Activated CD8-positive, alpha-beta memory T cell treated with anti-CD3 and anti-CD28 coated beads, Interleukin-2, amount 50 U/mL, for 1 hour (primary cell): ENCODE results near the gene DDX55.

Experiments used
- DNase-seq: peaks from one replicate; pipeline ENCODE4 v3.0.0-alpha.2; 2020; ENCODE audit errors: extremely low read depth

Gene DDX55

DNA sequence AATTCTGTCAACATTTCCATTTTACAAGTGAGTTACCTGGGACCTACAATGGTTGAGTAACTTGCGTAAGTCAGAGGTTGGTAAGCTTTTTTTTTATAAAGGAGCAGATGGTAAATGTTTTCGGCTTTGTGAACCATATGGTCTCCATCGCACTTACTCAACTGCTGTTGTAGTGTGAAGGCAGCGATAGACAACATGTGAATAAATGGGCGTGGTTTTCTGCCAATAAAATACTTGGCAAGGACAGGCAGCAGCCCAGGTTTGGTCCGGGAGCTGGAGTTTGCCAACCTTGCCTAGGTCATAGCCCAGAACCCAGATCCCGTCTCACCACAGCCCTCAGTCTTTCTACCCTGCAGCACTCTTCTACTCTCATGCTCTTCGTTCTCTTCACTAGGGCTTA lies 6.3 kb downstream of the DDX55 start:
- DNase-seq: no peak

DNA sequence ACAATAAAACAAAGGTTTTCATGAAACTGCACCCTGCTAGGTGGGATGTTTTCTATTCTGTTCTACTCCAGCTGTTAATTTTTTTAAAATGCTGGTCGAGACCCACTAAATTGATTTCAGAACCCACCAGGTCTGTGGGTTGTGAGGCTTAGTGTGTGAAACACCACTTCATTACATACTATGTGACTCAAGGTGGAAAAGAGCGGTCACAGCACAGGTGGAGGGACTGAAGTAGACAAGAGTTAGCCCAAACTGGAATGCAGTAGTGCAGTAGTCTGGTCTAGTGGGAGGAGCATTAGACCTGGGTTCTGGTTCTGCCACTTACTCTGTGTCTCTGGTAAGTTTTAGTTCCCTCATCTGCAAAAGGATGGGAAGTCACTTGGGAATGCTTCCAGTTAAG lies 12.2 kb downstream of the DDX55 start:
- DNase-seq: no peak

DNA sequence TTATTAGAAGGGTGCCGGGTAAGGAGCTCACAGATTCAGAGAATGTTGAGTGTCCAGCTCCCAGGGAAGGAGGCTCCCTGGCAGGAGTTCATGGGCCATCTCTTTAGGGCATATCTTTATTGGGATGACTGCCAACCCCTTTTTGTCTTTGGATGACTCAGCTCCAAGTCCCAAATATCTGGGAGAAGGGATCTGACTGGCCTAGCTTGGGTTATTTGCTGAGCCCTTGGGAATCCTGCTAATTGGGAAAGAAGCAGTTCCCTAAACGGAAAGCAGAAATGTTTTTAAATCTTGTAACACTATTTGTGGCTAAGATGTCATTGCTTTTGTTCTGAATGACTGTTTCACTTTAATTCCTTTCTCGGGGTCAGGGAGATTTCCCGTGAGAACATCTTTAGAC lies 12.6 kb downstream of the DDX55 start:
- no peak for DNase-seq

DNA sequence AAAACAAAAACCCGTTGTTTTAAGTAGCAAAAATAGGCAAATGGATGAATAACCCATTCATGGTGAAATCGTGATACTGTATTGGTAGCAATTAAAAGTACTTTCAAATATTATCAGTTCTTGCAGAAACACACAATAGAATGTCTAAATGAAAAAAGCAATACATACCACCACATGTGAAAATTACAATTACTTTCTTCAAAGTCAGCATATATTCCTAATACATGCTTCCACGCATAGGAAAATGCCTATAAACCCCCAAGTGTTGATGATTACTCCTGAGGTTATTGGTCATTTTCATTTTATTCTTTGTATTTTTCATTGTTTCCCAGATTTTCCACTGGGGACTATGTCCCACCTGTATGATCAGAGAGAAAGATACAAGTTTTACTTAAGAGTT lies 15.2 kb downstream of the DDX55 start:
- no peak for DNase-seq

DNA sequence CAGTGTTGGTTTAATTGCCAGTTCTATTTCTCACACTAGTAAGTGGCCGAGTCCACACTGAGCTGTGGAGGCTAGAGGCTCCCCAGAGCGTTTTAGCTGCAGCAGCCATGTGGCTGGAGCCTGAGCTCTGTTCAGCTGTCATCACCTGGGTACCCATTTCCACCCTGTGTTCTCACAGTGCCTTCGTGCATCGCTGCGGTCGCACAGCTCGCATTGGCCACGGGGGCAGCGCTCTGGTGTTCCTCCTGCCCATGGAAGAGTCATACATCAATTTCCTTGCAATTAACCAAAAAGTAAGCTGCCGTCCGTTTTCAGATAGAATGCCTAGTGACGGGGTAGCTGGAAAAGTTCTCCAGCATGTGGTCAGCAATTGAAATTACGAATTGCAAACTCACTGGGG lies 15.7 kb downstream of the DDX55 start:
- DNase-seq: no peak

DNA sequence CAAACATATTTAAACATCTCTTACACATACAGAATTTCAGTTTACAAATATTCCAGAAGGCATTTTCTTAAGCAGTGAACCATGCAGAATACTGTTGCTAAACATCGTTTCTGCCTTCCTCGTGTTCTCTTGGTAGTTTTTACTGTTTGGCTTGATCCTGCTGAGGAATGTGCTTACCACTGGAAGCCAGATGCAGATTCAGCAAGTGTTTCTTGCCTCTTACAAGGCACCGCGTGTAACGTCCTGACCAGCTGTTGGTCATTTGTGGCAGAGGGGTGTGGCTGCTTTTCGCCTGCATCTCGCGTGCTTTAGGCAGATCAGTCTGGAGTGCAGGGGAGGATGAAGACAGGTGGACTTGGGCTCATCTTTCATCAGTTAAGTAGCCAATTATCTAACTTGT lies 19.2 kb downstream of the DDX55 start:
- no peak for DNase-seq

DNA sequence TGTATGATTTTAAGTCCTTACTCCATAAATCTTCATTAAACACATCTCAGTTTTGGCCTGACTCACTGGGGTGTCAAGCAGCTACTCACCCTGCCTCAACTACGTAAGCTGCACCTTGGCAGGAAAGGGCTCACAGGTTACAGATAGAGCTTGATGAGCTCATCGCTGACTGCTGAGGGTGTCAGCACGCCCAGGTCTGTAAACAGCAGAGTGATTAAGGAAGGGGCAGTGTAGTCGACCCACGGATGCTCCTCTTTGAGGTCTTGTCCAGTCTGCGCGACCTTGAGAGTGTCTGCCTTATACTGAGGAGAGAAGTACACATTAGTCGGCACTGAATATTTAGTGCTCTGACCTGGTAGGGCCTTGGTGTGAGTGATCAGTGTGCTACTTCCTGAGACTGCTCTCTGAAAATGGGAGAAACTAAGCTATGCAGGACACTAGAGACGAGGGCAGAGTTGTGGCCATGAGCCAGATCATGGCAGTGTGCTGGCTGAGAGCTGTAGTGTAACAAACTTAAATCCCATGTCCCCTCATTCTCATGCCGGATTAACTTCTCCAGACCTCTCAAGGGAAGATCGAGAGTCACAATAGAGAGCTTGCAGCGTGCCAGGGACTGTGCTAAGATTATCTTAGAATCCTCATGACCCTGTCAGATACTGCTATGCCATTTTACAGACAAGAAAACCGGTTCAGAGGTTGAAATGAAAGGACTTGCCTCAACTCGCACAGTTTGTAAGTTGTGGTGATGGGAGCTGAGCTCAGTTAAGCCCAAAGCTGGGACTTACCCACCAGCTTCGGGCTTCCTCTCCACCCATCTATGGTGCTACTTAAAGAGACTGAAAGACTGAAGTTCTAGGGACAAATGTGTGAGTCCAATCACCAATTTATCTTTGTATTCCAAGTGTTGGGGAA lies 20.0 kb downstream of the DDX55 start:
- no peak for DNase-seq

DNA sequence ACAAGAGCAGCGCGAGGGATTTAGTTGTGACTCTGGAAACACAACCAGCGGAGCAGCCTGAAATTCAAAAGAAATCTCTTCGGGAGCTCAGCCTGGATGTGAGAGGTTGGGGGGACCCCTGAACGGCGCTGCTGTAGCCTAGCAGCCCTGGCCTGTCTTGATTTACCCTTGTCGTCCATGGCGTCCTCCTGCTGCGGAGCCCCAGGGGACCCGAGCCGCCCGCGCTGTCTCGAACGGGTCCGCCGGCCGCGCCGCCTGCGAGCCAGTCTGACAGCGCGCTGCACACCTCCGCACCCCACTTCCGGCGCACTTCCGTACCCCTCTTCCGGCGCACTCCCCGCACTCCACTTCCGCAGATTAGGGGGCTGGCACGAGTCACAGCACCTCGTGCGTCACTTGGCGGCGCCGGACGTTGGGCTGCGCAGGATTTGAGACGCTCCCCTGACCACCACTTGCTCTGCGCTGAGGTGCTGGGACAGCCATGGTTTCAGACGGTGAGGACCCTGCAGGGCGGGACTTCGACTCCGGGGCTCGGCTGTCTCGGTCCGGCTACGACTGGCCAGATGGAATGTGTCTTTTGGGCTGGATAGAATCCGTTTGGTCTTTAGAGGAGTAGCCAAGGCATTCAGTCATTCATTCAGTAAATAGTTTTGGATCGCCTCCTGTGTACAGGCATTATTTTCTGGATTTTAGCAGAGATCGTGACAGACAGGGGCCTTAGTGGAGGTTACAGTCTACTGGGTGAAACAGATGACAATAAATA lies 31.7 kb downstream of the DDX55 start, which contains the start of the genes EIF2B1 and GTF2H3:
Gene EIF2B1, minus strand, starts transcription at position 308 of the 763 bp plus-strand sequence. Its CDS starts 129 bp downstream, at position 179.
Gene GTF2H3, plus strand, starts transcription at position 451 of the 763 bp plus-strand sequence. Its CDS starts 31 bp downstream, at position 482.
- DNase-seq: peak; percentile 86

DNA sequence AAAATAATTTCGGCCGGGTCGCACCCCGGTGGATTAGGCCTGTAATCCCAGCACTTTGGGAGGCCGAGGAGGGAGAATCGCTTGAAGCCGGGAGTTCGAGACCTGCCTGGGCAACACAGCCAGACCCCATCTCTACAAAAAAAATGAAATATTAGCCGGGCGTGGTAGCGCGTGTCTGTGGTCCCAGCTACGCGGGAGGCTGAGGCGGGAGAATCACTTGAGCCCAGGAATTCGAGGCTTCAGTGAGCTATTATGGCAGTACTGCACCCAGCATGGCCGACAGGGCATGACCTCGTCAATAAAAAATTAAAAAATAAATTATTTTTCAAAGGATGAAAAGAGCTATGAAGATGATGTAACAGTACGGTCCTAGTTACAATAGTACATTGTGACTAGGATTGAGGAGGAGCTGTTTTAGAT lies 32.3 kb downstream of the DDX55 start:
- no peak for DNase-seq

DNA sequence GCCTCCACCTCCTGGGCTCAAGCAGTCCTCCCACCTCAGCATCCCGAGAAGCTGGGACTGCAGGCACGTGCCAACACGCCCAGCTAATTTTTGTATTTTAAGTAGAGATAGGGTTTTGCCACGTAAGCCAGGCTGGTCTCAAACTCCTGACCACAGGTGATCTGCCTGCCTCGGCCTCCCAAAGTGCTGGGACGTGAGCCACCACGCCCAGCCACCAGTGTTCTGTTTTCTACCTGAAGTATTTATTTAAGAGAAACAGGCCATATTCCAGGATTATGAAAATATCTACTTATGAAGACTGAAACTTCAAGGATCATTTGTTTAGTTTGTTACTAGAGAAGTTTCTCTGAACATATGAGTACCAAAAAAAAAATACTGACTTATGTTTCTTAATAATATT lies 42.0 kb downstream of the DDX55 start:
- no peak for DNase-seq

DNA sequence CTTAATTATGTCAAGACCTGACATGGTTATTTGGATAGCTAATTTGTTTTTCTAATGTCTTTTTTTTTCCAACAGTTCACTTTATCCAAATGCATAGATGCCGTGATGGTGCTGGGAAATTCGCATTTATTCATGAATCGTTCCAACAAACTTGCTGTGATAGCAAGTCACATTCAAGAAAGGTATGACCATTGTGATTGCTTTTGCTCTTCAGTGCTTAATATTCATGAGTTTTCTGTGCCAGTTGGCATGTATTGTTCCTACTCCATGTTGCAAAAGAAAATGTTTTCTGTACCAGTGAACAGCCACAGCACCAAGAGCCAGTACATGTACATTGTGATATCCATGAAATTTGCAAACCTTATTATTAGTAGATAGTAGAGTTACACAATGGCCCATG lies 43.5 kb downstream of the DDX55 start:
- DNase-seq: no peak

DNA sequence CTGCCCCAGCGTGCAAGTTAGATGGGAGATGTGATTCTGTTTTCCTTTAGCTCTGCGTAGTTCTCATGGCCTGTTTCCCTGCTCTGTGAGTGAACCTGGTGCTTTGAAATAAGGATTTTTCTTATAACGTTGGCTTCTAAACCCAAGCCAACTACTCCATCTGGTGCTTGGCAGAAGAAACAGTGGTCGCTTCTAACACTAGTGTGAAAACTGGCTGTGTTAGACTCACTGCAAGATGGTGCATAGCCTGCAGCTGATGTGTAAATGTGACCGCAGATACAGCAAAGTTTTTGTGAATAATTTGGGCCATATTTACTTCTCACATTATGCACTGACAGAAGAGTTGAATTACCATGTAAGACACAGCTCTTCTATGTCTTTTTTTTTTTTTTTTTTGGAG lies 44.0 kb downstream of the DDX55 start:
- DNase-seq: no peak

DNA sequence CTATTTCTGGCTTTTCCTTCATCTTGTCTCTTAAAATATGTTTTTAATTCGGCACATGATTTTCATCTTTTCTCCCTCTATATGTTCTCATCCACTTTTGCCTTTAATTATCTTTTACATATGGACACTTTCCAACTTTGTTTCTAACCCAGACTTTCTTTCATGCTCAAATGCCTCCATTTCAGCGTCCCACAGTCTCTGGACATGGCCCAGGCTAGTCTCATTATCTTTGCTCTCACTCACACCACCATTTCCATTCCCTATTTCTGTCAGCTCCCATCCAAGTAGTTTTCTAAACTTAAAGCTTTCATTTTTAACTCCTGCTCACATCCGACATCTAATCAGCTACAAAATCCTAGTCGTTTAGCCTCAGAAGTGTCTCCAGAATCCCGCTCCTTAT lies 46.5 kb downstream of the DDX55 start:
- DNase-seq: no peak

DNA sequence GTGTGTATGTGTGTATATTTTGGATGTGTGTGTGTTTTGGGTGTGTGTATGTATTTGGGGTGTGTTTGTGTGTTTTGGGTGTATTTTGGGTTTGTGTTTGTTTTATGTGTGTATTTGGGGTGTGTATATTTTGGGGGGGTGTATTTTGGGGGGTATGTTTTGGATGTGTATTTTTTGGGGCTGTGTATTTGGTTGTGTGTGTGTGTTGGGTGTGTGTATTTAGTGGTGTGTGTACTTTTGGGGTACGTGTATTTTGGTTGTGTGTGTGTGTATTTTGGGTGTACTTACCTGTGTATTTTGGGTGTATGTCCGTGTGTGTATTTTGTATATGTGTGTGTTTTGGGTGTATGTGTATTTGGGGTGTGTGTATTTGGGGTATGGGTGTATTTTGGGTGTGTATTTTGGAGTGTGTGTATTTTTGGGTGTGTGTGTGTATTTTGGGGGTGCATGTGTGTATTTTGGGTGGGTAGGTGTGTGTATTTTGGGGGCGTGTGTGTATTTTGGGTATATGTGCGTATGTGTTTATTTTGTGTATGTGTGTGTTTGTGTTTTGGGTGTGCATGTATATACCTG lies 52.3 kb downstream of the DDX55 start:
- no peak for DNase-seq

DNA sequence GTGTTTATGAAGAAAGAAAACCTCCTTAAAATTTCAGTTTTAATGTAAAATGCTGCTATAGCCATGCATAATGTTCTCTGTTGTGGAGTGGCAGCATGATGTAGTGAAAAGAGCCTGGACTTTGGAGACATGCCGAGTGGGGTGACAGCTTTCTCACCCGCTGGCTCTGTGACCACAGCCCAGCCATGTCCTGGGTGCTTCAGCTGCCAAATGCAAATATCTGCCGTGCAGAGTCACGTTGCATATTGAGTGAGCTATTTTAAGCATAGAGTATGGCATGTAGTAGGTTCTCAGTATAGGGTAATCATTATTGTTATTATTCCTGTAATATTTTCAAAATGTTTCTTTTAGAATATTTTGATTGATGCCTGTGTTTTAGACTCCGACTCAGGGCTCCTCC lies 53.5 kb downstream of the DDX55 start:
- DNase-seq: no peak

DNA sequence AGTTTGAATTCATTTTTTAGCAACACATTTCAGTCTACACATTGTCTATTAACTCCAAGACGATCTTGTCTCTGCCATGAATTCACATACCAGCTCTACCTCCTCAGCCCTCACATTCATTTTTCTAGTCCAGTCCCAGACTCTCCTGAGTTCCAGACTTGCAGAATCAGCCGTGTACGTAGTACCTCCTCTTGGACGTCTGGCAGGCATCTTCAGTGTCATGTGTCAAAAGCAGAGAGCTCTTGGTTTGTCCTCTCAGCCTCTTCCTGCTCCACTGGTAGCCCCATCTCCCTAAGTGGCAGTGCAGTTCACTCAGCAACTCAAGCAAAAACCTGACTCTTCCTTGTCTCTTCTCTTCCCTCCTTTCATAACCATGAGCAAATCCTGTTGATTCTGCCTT lies 54.5 kb downstream of the DDX55 start:
- no peak for DNase-seq

DNA sequence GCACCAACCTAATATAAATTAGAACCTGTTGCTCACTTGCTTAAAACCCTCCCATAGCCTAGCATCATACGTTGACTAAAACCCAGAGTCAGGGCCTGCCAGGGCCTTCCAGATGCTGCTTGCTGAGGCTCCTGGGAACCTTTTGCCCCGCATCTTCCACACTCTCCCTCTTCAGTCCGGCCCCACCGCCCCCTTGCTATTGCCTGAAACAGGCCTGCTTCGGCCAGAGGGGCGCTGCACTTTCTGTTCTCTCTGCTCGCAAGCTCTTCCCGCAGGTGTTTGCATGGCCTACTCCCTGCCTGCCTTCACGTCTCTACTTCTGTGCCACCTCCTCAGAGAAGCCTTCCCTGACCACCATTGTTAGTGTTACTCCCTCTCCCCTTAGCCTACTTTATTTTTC lies 55.3 kb downstream of the DDX55 start:
- no peak for DNase-seq

DNA sequence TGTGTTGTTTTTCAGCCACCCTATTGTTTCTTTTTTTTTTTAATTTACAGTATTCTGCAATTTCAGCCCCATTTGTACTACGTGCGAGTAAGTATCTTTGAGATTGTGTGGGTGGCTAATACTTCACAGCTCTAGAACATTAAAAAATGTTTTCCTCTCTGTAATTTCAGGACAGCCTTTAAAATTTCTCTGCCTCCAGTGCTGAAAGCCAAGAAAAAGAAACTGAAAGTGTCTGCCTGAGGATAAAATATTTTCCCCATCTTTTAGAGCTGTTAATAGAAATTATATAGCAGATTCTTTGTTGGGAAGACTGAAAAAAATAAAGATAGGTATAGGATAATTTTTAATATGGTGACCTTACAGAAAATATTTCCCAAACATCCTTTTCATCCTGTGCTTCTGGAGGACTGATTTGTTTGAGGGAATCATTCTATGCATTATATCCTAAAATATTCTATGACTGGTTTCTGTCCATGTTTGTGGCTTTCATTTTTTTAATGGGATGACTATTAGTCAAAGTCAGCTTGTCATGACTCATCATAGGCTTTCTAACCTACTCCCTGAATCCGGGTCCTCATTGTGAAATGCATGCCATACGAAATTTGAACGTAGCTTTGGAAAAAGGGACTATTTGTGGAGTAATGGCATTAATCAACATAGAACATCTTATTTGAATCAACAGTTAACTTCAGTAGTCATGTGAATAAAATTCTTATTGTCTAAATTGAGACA lies 58.3 kb downstream of the DDX55 start:
- DNase-seq: no peak

DNA sequence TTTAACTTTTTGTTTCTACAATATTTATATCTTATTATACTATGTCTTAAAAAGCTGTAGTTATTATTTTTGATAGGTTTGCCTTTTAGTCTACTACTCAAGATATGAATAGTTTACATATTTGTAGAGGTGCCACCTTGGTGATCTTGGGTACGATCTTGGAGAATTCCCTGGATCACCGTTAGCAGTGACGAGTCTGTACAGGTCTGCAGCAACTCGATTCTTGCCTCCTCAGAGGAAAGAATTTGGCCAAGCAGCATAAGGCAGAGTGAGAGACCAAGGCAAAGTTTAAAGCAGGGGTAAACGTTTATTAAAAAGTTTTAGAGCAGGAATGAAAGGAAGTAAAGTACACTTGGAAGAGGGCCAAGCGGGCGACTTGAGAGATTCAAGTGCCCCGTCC lies 65.9 kb downstream of the DDX55 start:
- DNase-seq: no peak
